ENCODE results near the gene IGF2. TPM values are rescaled to one million over a fixed set of nuclear protein-coding genes. Genes with fewer than 3 reads are reported as not detected.

The IGF2 gene
- total RNA-seq, 1 donor, result not detected

DNA sequence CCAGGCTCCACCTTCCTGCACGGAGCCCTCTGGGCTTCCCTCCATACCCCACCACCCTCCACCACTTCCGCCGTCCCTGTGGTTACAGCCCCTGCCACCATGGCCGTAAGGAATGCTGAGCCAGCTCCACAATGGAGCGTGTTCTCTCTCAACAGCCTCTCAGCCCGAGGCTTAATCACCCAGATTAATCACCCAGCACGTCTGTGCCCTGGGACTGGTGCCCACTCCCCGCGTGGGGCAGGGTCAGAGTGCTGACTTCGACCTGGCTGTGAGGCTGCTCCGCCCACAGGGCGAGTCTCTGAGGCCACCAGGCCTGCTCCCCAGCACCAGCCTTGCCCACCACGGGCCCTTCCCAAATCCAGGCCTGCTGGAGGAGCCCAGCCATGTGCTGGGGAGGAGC lies 36.5 kb upstream of the IGF2 start:
- Histone ChIP-seq H3K27me3 (ENCODE audit: insufficient read depth, low read length) (no peaks in the 10 kb centered on the region), H3K4me3 (ENCODE audit: low read length) (no peak overlapping the region), H3K9me3 (ENCODE audit: low read depth, low read length) (no peaks in the 10 kb centered on the region), H3K4me1 (ENCODE audit: insufficient read depth, low read length) (no peaks in the 10 kb centered on the region)

DNA sequence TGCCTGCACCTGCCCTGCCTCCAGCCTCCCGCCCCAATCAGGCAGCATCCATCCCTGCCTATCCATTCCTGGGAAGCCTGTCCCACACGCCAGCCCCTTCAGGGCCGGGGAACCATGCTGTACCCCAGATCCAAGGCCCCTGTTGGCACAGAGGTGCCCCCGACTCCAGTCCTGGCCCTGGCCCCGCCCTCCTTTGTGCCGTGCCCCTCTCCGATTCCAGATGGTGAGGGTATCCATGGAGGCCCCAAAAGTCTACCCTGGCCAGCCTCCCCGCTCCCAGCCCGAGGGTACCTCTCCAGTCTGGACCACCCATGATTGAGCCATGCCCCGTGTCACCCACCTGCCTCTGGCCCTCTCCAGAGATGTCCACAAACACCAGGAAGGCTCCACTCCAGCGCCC lies 35.2 kb upstream of the IGF2 start:
- Histone ChIP-seq H3K4me1 (ENCODE audit: insufficient read depth, low read length) (no peaks in the 10 kb centered on the region), H3K27me3 (ENCODE audit: insufficient read depth, low read length) (no peaks in the 10 kb centered on the region), H3K9me3 (ENCODE audit: low read depth, low read length) (no peaks in the 10 kb centered on the region), H3K4me3 (ENCODE audit: low read length) (no peak overlapping the region)

DNA sequence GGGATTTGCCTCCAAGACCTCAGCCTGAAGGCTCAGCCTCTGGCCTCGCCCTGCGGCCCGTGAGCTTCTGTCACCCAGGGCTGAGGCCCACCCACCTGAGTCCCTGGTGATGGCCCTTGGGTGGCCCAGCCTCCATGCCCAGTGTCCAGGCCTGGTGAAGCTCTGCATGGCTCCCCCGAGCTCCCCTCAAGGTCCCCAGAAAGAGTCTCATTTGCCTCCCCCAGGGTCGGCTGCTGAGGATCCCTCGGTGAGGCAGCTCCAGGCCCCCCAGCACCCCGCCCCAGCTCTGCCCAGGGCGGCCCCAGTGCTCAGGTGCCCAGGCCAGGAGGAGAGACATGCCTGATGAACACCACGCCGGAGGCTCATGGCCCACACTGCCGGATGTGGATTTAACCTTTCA lies 34.6 kb upstream of the IGF2 start:
- Histone ChIP-seq H3K27me3 (ENCODE audit: insufficient read depth, low read length) (no peaks in the 10 kb centered on the region), H3K4me3 (ENCODE audit: low read length) (no peak overlapping the region), H3K9me3 (ENCODE audit: low read depth, low read length) (no peaks in the 10 kb centered on the region), H3K4me1 (ENCODE audit: insufficient read depth, low read length) (no peaks in the 10 kb centered on the region)

DNA sequence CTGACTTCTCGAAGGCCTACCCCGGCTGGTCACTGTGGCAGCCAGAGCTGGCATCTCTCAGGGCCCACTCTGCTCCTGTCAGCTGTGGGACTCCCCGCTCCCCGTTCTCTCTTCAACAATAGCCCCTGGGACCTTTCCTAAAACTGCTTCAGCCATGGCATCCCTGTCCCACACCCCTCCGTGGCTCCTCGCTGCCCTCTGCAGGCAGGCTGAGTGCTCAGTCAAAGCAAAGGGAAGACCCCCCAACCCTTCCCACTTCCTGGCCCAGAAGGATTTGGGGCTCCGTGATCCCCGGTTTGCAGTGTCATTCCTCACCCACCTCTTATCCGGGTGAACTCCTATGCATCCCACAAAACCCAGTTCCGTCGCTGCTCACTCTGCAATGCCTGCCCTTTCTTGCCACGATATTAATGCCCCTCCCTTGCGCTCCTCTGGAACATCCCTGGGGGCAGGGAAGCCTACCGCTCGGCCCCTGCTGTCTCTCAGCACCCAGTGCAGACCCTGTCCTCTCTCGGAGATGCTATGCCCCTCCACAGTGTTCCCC lies 34.0 kb upstream of the IGF2 start:
- no peaks in the 10 kb centered on the region for H3K27me3 ChIP-seq (ENCODE audit: insufficient read depth, low read length)
- H3K4me1 ChIP-seq (ENCODE audit: insufficient read depth, low read length), result no peaks in the 10 kb centered on the region
- no peak overlapping the region for H3K4me3 ChIP-seq (ENCODE audit: low read length)
- no peaks in the 10 kb centered on the region for H3K9me3 ChIP-seq (ENCODE audit: low read depth, low read length)

DNA sequence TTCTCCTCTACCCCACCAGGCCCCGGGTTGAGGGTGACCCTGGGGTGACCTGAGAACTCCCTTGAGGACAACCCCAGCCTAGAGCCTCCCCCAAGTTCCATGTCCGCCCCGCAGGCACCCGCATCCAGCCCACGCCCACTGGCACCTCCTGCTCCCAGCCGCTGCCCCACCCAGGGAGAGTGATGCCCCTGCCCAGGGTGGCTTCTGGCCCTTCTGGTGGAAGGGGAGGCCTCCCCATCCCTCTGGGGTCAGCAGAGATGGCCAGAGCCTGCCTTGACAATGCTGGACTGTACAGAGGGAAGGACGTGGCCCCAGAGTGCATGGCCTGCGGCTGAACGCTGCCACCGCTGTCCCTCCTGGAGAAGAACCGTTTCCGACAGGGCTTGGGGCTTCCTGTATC lies 33.5 kb upstream of the IGF2 start:
- Histone ChIP-seq H3K27me3 (ENCODE audit: insufficient read depth, low read length) (no peaks in the 10 kb centered on the region), H3K4me3 (ENCODE audit: low read length) (no peak overlapping the region), H3K4me1 (ENCODE audit: insufficient read depth, low read length) (no peaks in the 10 kb centered on the region), H3K9me3 (ENCODE audit: low read depth, low read length) (no peaks in the 10 kb centered on the region)

DNA sequence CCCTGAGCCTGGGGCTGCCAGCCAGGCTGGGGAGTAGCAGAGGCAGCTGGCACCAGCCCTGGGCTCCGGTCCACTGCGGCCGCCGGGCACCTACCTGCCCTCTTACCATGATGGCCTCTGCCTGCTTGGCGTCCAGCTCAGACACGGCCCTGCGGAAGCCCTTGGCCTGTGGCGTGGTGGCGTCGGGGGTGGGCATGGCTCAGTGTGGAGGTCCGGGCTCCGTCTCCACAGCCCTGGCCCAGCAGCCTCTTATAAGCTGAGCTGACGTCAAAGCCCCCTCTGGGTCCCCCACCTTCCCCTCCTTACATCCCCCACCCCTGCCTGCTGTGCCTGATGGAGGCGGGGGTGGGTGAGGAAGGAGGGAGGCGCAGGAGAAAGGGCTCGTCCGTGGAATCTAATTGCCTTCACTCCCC lies 32.4 kb upstream of the IGF2 start, which contains the start of gene TH:
TH (minus strand) TSS at position 225 of the 413 bp plus-strand sequence; CDS start at position 196, 29 bp downstream.
- no peaks in the 10 kb centered on the region for H3K27me3 ChIP-seq (ENCODE audit: insufficient read depth, low read length)
- H3K4me3 ChIP-seq (ENCODE audit: low read length), result no peak within 1 kb of the TSS
- H3K4me1 ChIP-seq (ENCODE audit: insufficient read depth, low read length), result no peaks in the 10 kb centered on the region
- no peaks in the 10 kb centered on the region for H3K9me3 ChIP-seq (ENCODE audit: low read depth, low read length)

DNA sequence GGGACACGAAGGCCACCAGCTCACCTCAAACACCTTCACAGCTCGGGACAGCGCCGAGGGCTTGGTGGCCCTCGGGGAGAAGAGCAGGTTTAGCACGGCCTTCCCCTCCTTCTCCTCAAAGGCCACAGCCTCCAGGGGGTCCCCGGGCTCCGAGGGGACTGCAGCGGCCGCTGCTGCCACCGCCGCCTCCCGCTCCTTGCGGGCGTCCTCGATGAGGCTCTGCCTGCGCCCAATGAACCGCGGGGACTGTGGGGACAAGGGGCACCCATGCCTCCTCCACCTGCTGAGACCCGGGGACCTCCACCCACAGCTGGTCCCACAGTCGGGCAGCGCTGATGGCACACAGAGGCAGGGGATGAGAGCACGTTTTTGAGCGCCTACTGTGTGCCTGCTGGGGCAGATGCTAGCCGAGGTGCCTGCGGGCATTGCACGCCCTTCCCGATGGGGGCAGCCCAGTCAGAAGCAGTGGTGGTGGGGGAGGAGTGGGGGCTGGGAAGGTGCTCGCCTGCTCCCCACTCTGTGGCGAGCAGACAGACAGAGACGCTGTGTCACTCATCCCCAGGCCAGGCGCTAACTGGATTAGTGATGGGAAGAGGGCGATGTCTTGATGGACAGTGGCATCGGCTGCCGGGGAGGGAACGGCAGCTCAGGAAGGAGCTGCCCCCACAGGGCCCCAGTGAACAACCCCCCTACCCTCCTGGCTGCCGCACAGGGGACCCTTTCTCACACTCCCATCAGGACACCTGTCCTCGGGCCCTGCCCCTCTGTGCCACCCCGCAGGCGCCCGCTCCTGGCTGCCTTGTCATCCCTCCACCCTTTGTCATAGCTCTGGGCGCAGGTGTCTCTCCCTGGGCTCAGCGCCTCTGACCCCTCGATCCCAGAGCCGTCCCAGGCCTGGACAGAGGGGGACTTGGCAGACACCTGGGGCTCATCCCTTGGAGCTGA lies 30.7 kb upstream of the IGF2 start:
- no peaks in the 10 kb centered on the region for H3K9me3 ChIP-seq (ENCODE audit: low read depth, low read length)
- H3K27me3 ChIP-seq (ENCODE audit: insufficient read depth, low read length), result no peaks in the 10 kb centered on the region
- H3K4me1 ChIP-seq (ENCODE audit: insufficient read depth, low read length), result no peaks in the 10 kb centered on the region
- H3K4me3 ChIP-seq (ENCODE audit: low read length), result no peak overlapping the region

DNA sequence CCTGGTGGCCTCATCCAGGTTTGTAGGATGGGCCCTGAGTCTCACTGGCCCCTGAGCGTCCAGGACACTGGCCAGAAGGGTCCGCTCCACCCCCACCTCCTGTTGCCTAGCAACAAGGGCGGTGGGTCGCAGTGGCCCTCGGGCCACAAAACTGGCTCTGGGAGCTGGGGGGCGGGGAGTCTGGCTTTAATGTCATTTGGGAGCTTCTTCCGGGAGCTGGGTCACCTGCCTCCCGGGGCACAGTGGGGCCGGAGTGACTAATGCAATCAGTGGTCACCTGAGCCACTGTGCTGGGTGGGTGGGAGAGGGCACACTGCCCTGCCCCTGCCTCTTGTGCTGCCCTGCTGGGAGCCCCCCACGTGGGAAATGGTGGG lies 29.8 kb upstream of the IGF2 start:
- no peak overlapping the region for H3K4me3 ChIP-seq (ENCODE audit: low read length)
- H3K27me3 ChIP-seq (ENCODE audit: insufficient read depth, low read length), result no peaks in the 10 kb centered on the region
- H3K9me3 ChIP-seq (ENCODE audit: low read depth, low read length), result no peaks in the 10 kb centered on the region
- no peaks in the 10 kb centered on the region for H3K4me1 ChIP-seq (ENCODE audit: insufficient read depth, low read length)

DNA sequence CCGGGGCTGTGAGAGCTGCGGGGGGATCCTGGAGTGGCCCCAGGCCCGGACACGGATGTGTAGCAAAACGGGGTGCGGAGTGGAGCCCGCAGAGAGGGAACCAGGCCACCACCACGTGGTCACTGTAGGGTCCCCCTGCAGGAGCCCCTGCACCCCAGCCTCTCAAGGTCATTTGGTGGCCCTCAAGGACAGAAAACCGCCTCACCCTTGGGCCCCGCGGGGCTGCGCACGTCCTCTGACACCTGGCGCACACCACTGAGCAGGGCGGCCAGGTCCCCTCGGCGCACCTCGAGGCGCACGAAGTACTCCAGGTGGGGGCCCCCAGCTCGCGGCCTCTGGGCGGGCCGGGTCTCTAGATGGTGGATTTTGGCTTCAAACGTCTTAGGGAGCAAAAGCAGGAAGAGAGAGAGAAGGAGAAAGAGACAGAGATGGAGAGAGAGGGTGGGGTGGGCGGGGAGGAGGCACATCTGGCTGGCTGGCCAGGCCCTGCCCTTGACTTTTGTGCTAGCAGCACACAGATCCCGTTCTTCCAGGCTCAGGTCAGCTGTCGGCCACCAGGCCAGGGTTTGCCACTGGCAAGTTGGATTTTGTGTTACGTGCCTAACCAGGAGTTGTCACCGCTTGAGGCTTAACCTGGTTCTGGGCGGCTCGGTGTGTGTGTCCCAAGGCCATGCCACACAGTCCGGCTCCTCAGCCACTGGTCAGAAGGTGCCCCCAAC lies 29.3 kb upstream of the IGF2 start:
- no peaks in the 10 kb centered on the region for H3K27me3 ChIP-seq (ENCODE audit: insufficient read depth, low read length)
- no peaks in the 10 kb centered on the region for H3K9me3 ChIP-seq (ENCODE audit: low read depth, low read length)
- no peaks in the 10 kb centered on the region for H3K4me1 ChIP-seq (ENCODE audit: insufficient read depth, low read length)
- no peak overlapping the region for H3K4me3 ChIP-seq (ENCODE audit: low read length)

DNA sequence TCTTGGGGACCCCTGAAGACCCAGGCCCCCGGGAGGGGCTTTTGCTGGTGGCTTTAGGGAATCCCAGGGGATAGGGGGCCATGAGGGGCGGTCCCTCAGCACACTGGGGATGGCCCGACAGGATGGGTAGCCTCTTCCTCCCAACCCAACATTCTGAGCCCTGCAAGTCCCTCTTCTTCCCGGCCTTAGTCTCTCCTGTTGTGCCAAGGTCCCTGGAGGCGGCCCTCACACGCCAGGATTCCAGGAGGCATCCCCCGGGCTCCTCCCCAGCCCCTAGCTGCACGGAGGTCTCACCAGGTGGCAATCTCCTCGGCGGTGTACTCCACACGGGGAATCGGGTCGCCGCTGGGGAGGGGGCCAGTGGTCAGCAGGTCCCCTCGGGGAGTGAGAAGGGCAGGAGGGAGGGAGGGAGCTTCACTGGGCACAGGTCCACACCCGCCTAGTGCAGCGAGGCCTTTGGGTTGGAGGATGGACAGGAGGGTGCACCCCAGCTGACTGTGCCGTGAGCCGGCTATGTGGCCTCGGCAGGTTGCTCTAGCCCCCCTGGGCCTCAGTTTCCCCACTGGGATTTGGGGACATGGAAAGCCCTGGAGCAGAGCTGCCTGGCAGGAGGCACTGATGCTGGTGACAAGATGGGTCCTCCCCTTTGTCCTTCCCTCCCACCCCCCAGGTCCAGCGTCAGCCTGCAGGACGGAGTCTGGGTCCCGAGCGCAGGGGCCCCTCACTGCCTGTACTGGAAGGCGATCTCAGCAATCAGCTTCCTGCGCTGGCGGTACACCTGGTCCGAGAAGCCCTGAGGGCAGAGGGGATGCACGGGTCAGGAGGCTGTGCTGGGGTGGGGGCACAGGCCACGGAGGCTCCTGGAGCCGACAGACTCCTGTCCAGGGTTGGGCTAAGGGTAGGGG lies 28.2 kb upstream of the IGF2 start:
- H3K4me1 ChIP-seq (ENCODE audit: insufficient read depth, low read length), result no peaks in the 10 kb centered on the region
- H3K4me3 ChIP-seq (ENCODE audit: low read length), result no peak overlapping the region
- H3K27me3 ChIP-seq (ENCODE audit: insufficient read depth, low read length), result no peaks in the 10 kb centered on the region
- no peaks in the 10 kb centered on the region for H3K9me3 ChIP-seq (ENCODE audit: low read depth, low read length)

DNA sequence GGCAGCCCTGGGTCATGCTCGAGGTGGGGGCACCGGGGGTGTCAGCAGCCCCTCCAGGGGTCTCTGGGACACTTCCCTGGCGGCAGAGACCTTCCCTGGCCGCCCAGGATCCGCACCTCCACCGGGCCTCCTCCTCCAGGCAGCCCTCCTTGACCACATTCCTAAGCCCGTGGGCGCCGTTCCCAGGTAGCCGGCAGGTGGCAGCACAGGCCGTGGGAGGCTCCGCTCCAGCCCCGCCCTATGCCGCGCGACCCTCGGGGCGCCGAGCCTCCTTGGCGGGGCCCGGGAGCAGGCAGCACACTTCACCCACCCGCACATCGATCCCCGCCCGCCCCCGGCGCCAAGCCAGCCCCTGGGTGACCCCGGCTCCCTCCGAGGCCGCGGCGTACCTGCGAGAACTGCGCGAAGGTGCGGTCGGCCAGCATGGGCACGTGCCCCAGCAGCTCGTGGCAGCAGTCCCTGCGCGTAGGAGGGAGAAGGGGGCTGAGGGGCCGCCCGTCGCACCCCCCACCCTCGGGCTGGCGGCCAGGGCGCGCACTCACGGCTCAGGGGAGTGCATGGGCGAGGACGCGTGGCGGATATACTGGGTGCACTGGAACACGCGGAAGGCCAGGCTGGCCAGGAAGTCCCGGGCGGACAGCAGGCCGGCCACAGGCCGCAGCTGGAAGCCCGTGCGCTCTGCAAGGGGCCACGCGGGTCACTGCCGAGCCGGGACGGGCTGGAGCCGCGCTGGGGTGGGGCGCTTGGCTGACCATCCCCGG lies 27.1 kb upstream of the IGF2 start:
- Histone ChIP-seq H3K4me1 (ENCODE audit: insufficient read depth, low read length) (no peaks in the 10 kb centered on the region), H3K4me3 (ENCODE audit: low read length) (no peak overlapping the region), H3K9me3 (ENCODE audit: low read depth, low read length) (no peaks in the 10 kb centered on the region), H3K27me3 (ENCODE audit: insufficient read depth, low read length) (no peaks in the 10 kb centered on the region)

DNA sequence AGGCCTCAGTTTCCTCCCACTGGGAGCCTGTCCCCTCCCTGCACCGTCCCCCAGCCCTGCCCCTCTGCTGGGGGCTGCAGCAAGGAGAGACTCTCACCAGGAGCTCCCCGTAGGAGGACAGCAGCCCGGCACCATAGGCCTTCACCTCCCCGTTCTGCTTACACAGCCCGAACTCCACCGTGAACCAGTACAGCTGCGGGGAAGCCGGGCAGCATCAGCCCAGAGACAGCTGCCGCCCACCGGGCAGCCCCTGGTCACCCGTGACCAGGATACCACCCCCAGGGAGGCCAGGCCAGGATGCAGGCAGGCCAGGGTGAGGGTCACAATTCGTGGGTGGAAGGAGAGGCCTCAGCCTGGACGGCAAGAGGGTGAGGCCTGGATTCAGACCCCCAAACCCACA lies 26.4 kb upstream of the IGF2 start:
- Histone ChIP-seq H3K9me3 (ENCODE audit: low read depth, low read length) (no peaks in the 10 kb centered on the region), H3K27me3 (ENCODE audit: insufficient read depth, low read length) (no peaks in the 10 kb centered on the region), H3K4me1 (ENCODE audit: insufficient read depth, low read length) (no peaks in the 10 kb centered on the region), H3K4me3 (ENCODE audit: low read length) (no peak overlapping the region)

DNA sequence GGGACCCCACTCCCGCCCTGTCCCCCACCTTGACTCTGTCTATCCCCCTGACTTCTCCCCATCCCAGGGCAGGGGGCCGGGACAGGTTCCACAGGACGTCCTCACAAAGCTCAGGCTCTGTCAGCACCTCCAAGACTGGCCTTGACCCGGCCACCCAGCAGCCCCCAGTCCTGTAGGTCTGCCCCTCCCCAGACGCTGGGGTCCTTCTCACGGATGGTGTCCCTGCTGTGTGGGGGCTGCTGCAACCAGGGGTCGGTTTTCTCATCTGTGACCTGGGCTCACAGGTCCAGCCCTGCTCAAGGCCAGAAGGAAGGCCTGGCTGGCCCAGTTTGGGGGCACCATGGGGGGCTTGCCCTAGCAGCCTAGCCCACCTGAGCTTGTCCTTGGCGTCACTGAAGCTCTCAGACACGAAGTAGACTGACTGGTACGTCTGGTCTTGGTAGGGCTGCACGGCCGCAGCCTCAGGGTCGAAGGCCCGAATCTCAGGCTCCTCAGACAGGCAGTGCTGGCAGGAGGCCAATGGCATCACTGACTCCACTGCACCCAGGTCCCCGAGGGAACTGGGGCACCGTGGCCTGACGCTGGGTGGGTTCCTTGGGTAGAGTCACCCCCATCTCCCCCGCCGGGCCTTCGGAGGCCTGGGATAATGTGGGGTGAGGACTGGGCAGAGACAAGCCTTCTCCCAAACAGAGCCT lies 25.8 kb upstream of the IGF2 start:
- H3K27me3 ChIP-seq (ENCODE audit: insufficient read depth, low read length), result no peaks in the 10 kb centered on the region
- no peak overlapping the region for H3K4me3 ChIP-seq (ENCODE audit: low read length)
- no peaks in the 10 kb centered on the region for H3K9me3 ChIP-seq (ENCODE audit: low read depth, low read length)
- no peaks in the 10 kb centered on the region for H3K4me1 ChIP-seq (ENCODE audit: insufficient read depth, low read length)

DNA sequence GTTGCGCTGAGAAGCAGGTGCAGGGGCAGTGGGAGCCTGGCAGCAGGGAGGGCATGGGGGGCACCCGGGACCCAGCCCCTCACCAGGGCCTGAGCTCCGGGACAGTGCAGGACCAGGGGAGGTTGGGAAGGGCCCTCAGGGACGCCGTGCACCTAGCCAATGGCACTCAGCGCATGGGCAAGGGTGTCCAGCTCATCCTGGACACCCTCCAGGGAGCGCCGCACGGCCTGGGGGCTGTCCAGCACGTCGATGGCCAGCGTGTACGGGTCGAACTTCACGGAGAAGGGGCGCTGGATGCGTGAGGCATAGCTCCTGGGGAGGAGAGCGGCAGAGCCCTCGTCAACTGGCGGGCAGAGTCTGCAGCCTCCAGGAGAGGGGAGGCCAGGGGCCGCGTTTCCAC lies 24.9 kb upstream of the IGF2 start:
- Histone ChIP-seq H3K4me1 (ENCODE audit: insufficient read depth, low read length) (no peaks in the 10 kb centered on the region), H3K27me3 (ENCODE audit: insufficient read depth, low read length) (no peaks in the 10 kb centered on the region), H3K9me3 (ENCODE audit: low read depth, low read length) (no peaks in the 10 kb centered on the region), H3K4me3 (ENCODE audit: low read length) (no peak overlapping the region)

All from mononuclear cell (primary cell).